Activated CD4-positive, alpha-beta T cell treated with anti-CD3 and anti-CD28 coated beads, Interleukin-2, amount 50 U/mL, for 4 hours (primary cell): Measurements from ENCODE around the gene TNS1.

ENCODE experiments used
- DNase-seq, 2 experiments: peaks; one replicate each; pipeline ENCODE4 v3.0.0-alpha.2; 2020

The TNS1 gene

DNA sequence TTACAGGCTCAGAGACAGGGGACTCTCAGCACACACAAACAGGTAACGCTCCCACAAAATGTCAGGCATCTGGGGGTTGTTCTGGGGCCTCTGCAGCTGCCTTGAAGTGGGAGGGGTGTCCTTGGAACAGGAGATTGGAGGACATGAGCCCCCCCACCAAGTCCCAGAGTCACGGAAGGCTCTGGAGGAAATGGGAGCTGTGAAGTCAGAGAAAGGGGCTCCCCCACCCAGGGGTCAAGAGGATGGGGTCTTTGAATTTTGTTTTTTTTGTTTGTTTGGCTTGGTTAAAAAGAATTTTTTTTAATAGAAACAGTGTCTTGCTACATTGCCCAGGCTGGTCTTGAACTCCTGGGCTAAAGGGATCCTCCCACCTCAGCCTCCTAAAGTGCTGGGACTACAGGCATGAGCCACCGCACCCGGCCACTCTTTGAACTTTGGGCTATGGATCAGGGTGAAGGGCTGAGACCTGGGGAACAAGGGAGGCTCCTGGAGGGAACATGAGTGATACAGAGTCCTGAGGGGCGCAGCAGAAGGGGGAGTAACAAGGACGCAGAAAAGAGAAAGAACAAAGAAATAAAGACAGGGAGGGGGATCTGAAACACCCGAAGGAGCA lies 46.8 kb downstream of the TNS1 start:
- no peak for DNase-seq

DNA sequence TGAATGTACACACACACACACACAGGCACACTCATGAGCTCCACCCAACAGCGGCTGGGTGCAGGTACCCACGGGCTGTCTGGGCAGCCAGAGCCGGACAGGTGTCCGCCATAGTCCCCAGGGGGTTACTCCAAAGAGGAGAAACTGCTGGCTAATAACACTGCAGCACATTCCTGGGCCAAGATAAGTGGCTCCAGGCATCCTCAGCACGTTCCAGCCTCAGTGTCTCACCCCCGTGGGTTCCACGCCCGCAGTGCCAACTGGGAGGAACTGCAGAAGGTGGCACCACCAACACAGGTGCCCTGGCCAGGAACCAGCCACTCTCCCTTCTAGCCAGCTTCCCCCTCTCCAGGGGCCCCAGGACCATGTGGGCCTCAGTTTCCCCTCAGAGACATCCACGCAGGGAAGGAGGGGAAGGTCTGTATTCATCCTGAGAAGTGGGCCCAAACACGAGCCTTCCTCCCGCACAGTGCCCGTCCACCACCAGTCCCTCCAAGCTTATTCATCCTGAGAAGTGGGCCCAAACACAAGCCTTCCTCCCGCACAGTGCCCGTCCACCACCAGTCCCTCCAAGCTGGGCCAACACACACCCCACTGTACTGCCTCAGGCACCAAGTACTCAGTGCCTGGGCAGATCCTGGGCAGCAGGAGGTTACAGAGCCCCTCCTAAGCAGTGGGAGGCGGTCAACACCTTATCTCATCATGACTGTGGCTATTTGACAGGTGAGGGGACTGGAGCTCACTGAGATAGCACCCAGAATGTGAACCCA lies 47.6 kb downstream of the TNS1 start:
- DNase-seq: no peak

DNA sequence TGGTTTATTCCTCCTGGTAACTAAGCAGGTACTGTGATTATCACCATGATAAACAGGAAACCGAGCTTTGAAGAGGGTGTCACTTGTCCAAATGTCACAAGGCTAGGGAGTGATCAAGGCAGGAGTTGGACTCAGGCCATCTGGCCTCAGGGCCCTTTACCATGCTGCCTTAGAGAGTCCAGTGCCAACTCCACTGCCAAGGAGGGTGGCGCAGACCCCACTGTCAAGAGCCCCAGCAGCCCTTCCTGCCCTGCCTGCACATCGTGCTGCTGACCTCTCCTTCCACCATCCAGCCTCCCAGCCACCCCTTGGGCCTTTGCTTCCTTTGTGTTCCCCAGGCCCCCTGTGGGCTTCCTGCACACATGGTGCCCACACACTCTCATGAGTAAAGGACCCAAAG lies 48.3 kb downstream of the TNS1 start:
- no peak for DNase-seq

DNA sequence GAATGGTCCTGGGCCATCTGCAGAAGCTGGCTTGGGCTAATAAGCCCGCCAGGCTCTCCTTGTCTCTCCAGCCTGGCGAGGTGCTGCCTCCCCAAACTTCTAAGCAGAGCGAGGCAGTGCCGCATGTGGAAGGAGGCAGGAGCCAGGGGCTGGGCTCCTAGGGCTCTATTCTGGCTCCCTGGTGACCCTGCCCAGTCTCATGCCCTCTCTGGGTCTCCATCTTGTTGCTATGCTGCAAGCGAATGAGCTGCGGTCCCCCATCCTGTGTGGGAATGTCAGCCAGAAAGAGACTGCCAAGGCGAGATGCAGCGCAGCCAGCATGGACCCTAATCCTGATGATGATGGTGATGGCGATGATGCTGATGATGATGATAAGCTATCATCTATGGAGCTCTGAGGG lies 48.7 kb downstream of the TNS1 start:
- no peak for DNase-seq

DNA sequence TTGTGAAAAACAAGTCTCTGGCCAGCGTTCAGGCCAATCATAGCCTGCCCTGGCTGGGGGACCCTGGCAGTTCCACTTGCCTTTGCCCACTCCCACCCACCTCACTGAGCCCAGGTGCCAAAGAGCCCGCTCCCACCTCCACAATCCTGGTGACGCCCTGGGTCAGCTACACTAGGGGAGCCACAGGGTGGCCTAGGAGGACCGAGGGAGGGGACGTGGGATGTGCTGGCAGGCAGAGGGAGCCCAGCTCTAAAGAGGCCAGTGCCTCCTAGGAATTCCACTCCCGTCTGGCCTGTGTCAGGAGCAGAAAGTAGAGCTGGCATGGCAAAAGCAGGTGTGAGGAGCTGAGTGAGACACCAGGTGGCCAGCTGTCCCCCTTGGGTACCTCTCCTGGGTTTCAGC lies 49.3 kb downstream of the TNS1 start:
- DNase-seq: no peak

DNA sequence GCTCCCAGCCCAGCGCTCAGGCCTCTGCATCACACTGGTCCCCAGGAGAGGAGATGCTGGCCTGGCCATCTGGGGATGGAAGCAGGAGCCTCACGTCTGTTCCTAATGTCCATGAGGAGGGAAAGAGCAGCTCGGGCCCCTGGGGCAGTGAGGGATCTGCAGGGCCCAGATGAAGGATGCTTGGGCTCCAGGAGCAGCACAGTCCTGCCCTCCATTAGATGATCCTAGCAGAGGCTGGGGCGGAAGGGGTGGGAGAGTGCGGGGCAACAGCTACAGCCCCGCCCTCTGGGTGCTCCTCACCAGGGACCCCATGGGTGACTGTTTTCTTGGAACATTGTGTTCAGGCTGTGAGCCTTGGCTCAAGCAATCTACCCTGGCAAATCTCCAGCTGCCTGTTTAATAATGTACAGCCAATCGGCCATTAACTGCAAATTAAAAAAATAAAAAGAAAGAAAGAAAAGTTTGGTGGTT lies 49.7 kb downstream of the TNS1 start:
- no peak for DNase-seq

DNA sequence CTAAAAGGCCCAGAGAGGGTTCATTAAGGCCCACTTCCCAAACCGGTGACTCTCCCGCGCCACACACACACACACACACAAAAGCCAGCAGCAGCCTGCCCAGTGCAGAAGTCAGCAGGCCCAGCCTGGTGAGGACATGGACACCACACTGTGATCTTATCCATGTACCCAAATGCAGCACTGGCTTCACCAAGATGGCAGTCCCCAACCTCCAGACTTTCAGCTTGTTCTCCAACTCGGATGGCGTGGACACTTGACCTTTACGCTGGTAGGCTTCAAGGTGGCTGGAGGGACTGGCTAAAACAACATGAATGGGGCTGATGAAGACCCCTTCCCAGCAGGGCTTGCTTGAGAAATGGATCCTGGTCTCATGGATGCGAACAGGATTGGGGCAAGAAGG lies 50.4 kb downstream of the TNS1 start:
- DNase-seq: no peak

DNA sequence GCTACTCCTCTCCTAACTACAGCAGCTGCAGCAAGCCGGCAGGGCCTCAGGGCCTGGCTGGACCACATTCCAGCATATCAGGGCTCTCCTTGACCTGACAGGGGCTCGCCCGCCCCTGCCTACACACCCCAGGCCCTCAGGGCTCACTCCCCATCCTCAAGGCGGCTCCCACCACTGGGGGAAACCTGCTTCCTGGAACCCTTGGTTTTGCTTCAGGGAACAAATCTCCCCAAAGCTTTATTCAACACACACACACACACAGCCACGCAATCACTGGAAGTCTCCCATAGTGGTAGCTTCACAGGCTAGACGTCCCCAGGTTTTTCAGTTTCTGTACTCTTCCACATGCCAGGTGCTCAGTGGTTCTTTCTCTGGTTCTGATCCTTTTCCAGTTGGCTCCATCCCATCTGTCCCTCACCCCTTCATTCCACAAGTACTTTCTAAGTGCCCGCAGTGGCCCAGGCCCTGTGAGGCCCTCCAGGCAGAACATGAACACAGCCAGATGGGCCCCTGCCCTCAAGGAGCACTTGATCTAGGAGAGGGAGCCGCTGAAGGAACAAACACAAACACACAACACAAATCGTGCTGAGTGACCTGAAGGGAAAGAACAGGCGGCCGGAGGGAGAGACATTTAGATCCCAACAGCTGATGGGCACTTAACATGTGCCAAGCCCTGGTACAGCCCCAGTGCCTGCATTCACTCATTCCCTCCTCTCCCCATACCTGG lies 51.1 kb downstream of the TNS1 start:
- DNase-seq: no peak

DNA sequence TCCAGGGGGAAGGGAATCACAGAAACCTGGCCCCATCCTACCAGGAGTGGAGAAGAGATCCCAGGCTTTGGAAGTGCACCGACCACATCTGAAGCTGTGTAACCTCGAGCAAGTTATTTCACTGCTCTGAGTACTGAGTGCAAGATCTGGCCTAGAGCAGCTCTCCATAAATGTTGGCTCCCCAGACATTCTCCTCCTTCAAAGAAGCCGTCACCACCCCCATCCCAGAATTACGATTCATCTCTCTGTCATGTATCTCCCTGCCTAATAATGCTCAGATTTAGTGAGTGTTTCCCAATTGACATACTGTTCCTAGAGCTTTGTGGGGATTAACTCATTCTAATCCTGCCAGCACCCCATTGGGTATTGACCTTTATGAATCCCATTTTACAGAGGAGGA lies 51.7 kb downstream of the TNS1 start:
- DNase-seq: no peak

DNA sequence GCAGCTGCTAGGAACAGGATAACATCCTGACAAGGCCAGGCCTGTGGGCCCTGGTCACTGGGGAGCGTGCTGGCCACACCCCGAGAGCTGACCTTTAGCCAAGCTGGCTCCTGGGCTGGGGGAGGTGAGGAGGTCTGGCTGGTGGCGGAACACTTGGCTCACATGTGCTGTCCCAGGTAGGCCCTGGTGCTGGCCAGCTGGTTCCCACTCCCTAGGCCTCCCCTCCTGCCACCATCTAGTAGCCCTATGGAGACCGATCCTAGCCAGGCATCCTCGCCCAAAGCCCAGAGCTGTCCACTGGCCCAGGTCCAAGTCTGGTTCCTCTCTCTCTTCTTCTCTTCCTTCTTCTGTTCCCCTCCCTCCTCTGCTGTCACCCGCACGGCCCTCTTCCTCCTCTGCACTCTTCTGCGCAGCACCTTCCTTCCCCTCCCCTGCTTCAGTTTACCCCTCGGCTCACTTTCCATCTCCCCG lies 52.4 kb downstream of the TNS1 start:
- no peak for DNase-seq

DNA sequence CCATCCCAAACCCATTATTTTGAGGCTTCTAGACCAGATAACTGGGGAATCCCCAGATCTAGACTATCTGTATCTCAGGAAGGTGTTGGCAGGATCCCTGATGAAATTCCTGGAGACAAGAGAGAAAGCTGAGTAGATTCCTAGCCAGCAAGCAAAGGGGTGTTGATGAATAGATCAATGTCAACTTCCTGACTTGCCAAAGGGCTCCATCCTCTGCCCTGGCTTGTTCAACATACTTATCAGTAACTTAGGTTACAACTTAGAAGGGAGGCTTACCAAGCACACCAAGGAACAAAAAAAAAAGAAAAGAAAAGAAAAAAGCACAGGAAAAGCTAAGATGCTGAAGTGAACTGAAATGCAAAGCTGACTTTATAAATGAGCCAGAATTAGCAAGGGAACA lies 53.3 kb downstream of the TNS1 start:
- no peak for DNase-seq

DNA sequence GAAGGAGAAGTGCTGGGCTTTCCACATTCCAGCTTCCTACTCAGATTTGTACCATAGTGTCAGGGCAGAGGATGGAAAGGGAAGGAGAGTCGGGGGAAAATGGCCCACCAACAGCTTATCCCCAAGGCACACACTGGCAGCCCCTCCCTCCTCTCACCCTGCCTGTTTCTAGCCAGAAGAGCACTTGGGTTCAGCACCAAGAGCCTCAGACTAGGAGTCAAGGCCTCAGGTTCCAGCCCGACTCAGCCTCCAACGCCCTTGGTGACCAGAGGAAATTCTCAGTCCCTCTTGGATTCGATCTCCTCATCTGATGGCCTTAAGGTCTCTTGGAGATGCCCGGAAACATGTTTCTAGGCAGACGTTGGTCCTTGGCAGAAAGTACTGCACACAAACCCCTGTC lies 53.9 kb downstream of the TNS1 start:
- no peak for DNase-seq

DNA sequence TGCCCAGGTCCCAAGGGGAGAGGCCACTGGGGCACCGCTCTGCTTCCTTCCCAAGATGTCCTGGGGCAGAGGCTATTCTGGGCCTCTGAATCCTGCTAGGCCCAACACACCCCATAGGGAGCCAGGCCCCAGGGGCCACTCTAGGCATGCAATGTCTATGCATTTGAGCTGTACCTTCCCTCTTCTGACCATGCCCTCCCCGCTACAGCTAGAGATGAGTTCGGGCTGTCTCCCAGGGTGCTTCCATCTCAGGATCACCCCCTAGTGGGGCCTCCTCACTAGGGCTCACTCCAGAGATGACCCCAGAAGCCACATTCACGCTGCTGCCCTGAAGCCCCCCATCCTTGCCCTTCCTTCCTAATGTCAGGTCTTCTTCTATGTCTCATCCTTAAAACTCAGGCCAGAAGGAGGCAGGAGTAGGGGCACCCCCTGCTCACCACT lies 54.4 kb downstream of the TNS1 start:
- no peak for DNase-seq

DNA sequence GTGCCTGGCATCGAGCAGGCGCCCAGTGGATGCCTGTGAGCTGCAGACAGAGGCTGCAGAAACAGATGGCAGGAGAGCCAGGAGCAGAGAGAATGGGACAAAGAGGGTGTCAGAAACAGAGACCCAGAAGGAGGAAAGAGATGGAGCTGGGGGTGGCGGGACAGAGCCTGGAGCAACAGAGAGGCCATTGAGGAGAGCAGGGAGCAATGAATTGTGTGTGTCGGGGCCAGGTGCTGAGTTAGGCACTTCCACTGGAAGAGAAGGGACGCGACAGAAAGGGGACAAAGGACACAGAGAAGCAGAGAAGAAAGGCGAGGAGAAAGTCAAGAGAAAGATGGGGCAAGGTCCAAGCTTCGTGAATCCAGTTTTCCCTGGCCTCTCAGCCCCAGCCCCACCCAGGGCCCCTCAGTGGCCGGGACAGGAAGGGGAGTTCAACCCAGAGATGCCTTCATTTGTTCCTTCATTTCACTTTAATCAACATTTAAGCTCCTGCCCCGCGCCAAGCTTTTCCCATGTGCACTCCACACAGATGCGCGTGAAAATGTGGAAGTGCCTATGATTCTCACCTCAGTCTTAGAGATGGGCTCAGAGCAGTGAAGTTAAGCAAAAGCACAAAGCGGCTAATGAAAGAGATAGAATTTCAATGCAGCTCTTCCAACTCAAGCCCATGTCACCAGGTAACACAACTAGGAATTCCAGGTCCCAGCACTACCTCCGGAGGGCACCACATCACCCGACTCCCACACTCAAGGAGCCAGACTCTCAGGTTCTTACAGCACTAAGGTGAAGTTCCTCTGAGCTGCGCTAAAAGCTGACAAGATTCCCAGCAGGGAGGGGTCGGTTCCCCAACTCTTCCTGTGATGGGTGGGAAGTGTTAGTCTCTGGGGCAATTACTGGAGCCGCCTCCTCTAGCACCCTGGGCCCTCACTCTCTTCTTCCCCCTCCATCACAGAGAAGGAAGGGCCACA lies 55.1 kb downstream of the TNS1 start:
- DNase-seq: no peak

DNA sequence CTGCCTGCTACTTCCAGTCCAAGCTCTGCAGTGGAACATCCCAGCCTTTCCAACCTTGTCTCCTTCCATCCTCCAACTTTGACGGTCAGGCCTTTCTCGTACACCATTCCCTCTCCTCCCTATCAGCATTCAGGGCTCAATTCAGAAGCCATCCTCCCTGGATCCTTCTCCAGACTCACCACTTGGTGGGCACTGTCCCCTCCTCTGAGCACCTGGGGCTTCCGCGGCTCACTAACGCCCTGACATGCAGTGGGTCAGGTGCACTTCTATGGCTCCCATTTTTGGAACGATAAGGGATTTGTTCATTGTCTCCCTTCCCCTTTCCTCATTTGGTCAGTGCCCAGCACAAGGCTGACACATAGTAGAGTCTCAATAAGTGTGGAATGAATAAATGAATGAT lies 56.7 kb downstream of the TNS1 start:
- DNase-seq: no peak

DNA sequence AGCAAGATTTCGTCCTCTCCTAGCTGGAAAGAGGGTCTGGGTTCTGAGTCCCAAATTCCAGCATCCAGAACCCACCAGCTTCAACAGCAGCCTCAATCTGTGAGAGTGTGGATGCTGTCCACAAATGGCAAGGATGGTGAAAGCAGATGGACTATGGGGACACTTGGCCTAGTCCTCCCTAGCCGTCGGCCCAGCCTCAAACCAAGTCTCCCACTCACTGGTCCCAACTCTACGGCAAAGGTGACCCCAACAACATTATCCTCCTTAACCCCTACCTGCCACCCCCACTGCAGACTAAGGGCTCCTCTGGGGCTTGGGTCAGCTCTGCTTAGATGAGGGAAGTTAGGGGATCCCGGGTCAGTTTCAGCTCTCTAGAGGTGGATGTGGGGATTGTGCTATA lies 57.3 kb downstream of the TNS1 start:
- DNase-seq: no peak

DNA sequence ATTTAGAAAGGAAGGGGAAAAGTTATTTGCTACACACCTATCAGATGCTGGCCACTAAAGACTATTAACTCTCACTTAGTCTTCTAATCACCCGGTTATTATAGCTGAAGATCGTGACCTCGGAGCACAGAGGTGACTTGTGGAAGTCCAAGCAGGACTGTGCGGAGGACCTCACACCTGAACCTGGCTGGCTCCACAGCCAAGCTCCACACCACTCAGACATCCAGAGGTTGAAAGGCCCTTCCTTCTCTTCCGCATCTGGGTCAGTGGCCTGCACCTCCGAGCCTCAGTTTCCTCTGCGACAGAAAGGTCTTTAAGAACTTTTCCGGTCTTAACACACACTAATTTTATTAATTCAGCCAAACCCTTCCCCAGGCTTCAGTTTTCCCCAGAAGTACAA lies 57.9 kb downstream of the TNS1 start:
- no peak for DNase-seq

DNA sequence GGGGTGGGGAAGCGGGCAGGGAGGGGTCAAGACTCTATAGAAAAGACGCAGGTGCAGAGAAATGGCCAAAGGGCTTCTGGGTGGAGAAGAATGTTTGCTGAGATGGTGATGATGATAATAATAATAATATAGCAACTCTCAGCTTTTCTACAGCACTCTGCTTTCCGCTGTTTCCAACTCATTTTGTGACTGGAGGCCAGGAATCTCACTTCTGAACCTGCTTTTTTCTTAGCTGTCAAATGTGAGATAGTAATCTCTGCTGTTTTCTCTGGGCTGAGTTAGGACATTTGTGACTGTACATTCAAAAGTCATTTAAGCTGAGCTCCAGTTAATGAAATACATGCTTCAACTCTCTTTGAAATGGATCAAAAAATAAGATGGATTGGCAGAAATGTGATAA lies 58.4 kb downstream of the TNS1 start:
- DNase-seq: no peak

DNA sequence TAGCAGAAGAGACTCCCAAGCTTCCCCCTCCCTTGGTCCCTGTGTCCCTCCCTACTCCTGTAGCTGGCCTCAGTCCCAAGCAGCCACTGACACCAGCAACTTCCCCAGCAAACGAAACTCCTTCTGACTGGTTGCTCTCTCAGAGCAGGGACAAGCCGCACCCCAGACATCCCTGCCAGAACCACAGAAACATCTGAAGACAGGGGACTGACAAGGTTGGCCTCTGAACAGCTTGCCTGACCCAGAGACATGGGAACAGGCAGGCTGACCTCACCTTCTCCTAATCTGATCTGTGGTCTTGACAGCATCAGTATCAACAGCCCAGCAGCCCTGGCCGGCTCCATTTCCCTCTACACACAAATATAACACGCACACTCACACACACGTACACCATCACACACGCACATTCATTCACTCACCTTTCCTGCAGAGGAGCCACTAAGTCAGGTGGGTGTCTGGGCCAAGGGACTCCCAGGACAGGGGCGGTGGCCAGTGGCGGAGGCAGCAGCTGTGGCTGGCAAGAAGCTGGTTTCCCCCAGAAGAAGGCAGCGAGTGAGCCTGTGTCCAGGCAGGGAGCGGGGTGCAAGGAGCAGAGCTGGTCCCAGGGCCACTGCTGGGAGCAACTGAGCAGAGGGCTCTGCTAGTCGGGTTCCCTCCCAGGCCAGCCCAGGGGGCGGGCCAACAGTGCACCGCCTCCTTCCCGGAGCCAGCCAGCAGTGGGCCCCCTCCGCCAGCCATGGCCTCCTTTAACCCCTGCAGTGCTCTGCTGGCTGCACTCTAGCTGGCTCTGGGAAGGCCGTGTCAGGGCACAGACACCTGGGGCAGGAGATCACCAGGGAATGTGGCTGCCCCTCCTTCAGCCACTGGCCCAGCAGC lies 59.1 kb downstream of the TNS1 start:
- no peak for DNase-seq

DNA sequence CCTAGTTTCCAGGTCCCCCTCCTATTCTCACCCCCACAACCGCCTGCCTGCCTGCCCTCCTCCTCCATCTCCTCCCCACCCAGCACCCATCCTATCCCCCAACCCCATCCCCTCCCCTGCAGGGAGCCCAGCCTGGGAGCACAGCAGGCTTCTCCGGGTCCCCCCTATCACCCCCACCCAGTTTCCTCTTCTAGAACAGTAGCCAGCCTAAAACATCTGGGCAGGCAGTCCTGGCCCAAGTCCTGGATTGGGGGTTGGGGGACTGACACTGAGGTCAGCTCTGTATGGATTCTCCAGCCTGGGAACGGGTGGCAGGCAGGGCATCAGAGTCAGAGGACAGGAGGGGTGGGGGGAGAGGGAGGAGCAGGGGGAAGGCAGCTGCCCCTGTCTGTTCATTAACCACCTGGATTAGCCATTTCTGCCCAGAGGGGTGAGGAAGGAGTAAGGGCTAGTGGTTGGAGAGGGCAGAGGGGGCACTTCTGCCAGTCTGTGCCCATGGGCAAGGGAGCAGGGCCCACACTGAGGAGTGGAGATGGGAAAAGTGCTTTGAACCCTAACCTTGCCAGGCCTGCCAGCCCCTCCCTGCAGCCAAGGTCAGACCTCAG lies 60.0 kb downstream of the TNS1 start:
- DNase-seq: no peak
